ENCODE data around the gene SSU72. TPM values are rescaled to one million over a fixed set of nuclear protein-coding genes. Genes with fewer than 3 reads are reported as not detected.
"Not testable (repeated sequence)": the region's sequence is repeated elsewhere in the genome, so short reads cannot be mapped to it uniquely, and the experiment has no call there.

SSU72 gene
- total and polyA plus RNA-seq, 2 donors from 2014 or later = 102 to 143 TPM

DNA sequence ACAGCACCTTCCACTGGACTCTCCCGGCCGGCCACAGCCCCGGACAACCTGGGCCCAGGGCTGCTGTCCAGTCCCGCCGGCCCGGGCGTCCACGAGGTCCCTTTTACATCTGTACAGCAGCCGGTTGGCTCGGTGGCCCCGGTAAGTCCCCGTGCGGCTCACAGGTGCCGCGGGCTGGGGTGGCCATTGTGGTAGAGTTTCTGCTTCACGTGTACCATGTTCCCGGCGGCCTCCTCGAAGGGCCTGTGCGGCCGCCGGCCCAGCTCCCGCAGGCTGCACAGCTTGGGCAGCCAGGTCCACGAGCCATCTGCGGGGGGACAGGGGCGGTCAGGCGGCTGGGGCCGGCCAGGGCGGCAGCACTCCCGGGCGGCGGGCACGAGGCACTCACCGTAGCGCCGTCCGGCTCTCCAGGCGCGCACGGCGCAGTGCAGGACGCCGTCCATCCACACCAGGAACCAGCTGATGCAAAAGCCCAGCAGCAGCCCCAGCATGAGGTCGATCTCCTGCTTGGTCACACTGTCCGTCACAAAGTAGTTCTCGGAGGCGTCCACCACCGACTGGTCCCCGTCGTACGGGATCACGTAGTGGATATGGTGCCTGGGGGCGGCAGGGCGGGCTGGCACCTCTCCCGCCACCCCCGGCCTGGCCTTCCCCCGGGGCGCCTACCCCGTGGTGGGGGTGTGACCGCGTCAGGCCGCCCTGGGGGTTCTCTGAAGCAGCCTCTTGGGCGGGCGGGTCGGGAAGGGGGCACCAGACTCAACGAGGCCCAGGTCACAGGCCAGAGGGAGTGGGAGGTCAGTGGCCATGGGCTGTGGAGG is 39.3 kb downstream of the SSU72 start:
- intact Hi-C loops (cut with DNase I) = no loop called here
- DNase-seq (no peak), FAIRE-seq (no peak)
- no peak for TF ChIP-seq CTCF (IDR thresholded peaks at IDR 0.05; ENCODE audit: borderline replicate concordance, extremely low read depth, insufficient read depth)
- Histone ChIP-seq H3K27me3 (ENCODE audit: control insufficient read depth, insufficient read depth, low read length) (no peaks in the 10 kb centered on the region), H3K9me3 (ENCODE audit: control insufficient read depth in 2 of 3, insufficient read depth in 1 of 3, low read length in 3 of 3) (peaks cover 0 to 3% (median 0%) of the 10 kb centered on the region in 3 donors), H3K4me3 (ENCODE audit: low read length in 3 of 3) (no peak overlapping the region), H3K27ac (ENCODE audit: low read depth in 2 of 2, low read length in 2 of 2) (no peak overlapping the region), H3K4me1 (ENCODE audit: control insufficient read depth in 2 of 3, insufficient read depth in 2 of 3, low read depth in 1 of 3, low read length in 3 of 3) (peaks cover 0 to 3% (median 0%) of the 10 kb centered on the region in 3 donors), H3K9ac (ENCODE audit: low read length in 3 of 3) (no peak overlapping the region), H3K36me3 (ENCODE audit: control insufficient read depth in 2 of 3, insufficient read depth in 3 of 3, low read length in 3 of 3) (no peaks in the 10 kb centered on the region)

- Histone ChIP-seq H3K36me3 (ENCODE audit: control insufficient read depth in 2 of 3, insufficient read depth in 3 of 3, low read length in 3 of 3) (peaks cover 0 to 2% (median 0%) of the 10 kb centered on the region in 3 donors), H3K27me3 (ENCODE audit: control insufficient read depth, insufficient read depth, low read length) (no peaks in the 10 kb centered on the region), H3K4me3 (ENCODE audit: low read length in 3 of 3) (no peak overlapping the region), H3K27ac (ENCODE audit: low read depth in 2 of 2, low read length in 2 of 2) (no peak overlapping the region), H3K9ac (ENCODE audit: low read length in 3 of 3) (no peak overlapping the region), H3K4me1 (ENCODE audit: control insufficient read depth in 2 of 3, insufficient read depth in 2 of 3, low read depth in 1 of 3, low read length in 3 of 3) (peaks cover 0 to 3% (median 0%) of the 10 kb centered on the region in 3 donors), H3K9me3 (ENCODE audit: control insufficient read depth in 2 of 3, insufficient read depth in 1 of 3, low read length in 3 of 3) (peaks cover 0 to 3% (median 0%) of the 10 kb centered on the region in 3 donors)
- intact Hi-C loops (cut with DNase I) = no loop called here
- DNase-seq (no peak), FAIRE-seq (no peak)
- no peak for TF ChIP-seq CTCF (IDR thresholded peaks at IDR 0.05; ENCODE audit: borderline replicate concordance, extremely low read depth, insufficient read depth)
Observed at GRCh38 chr1:1534401-1535154, 40.1 kb downstream of the SSU72 start.

DNA sequence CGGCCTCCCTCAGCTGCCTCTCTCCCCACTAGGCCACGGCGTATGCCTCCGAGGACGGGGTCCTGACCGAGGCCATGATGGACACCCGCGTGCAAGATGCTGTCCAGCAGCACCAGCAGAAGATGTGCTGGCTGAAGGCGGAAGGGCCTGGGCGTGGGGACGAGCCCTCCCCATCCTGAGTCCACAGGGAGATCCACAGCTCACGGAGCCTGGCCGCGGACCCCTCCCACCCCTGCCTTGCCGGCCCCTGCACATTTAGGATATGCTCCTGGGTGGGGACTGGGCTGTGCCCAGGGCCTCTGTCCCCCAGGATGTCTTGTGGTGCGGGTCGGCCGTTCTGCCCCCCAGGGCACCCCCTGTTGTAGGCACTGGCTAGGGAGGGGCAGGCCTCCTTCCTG is 40.8 kb downstream of the SSU72 start:
- H3K36me3 ChIP-seq (ENCODE audit: control insufficient read depth in 2 of 3, insufficient read depth in 3 of 3, low read length in 3 of 3); H3K4me1 ChIP-seq (ENCODE audit: control insufficient read depth in 2 of 3, insufficient read depth in 2 of 3, low read depth in 1 of 3, low read length in 3 of 3); H3K9ac ChIP-seq (ENCODE audit: low read length in 3 of 3); DNase-seq; FAIRE-seq; H3K27ac ChIP-seq (ENCODE audit: low read depth in 2 of 2, low read length in 2 of 2); H3K4me3 ChIP-seq (ENCODE audit: low read length in 3 of 3); intact Hi-C loops (cut with DNase I); H3K27me3 ChIP-seq (ENCODE audit: control insufficient read depth, insufficient read depth, low read length); H3K9me3 ChIP-seq (ENCODE audit: control insufficient read depth in 2 of 3, insufficient read depth in 1 of 3, low read length in 3 of 3): not testable (repeated sequence)

DNA sequence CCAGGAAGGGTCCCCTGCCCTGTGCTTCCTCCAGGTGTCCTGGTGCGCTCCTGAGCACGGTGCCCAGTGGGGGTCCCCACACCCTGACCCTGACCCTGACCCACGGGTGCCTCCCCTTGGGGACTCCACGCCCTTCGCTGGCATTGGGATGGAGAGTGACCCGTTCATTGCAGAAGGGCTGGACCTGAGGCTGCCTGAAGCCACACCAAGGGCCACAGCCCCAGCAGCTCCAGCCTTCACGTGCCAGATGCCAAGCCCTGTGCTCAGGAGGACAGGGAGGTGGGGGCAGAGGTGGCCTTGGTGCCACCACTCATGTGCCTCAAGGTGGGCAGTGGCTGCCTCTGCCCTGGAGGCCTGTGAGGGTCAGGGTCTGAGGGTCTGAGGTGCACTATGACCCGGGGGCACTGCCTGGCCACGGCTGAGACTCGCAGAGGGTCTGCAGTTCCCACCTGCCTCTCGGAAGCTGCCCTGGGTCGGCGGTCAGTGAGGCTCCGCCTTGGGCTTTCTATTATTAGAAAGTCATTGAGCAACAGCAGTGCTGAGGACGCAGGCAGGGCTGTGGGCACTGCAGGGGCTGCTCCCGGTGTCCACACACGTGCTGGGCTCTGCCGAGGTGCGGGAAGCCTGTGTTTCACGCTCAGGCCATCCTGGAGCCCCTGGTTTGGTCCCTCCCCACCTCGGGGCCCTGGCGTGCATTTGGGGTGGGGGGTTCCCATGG is 41.3 kb downstream of the SSU72 start:
- DNase-seq; H3K27ac ChIP-seq (ENCODE audit: low read depth in 2 of 2, low read length in 2 of 2); H3K9ac ChIP-seq (ENCODE audit: low read length in 3 of 3); intact Hi-C loops (cut with DNase I); H3K4me3 ChIP-seq (ENCODE audit: low read length in 3 of 3); H3K36me3 ChIP-seq (ENCODE audit: control insufficient read depth in 2 of 3, insufficient read depth in 3 of 3, low read length in 3 of 3); H3K9me3 ChIP-seq (ENCODE audit: control insufficient read depth in 2 of 3, insufficient read depth in 1 of 3, low read length in 3 of 3); FAIRE-seq; H3K4me1 ChIP-seq (ENCODE audit: control insufficient read depth in 2 of 3, insufficient read depth in 2 of 3, low read depth in 1 of 3, low read length in 3 of 3); H3K27me3 ChIP-seq (ENCODE audit: control insufficient read depth, insufficient read depth, low read length): not testable (repeated sequence)
